Measurements from ENCODE around the gene IPO5. TPM values are rescaled to one million over a fixed set of nuclear protein-coding genes. Genes with fewer than 3 reads are reported as not detected.

IPO5 gene
- total RNA-seq, 1 donor from 2014 or later, result 99.0 TPM

GRCh38 chr13:98055623-98056022 is 102.1 kb downstream of the IPO5 start:
- DNase-seq (ENCODE audit: low read depth in 2 of 2), result no peak

GRCh38 chr13:98056839-98057410 is 103.5 kb downstream of the IPO5 start:
- DNase-seq (ENCODE audit: low read depth in 2 of 2), result no peak

GRCh38 chr13:98059276-98059675 is 105.8 kb downstream of the IPO5 start:
- DNase-seq (ENCODE audit: low read depth in 2 of 2), result no peak

- DNase-seq (ENCODE audit: low read depth in 2 of 2), result no peak
Measured at GRCh38 chr13:98060282-98060681, 106.8 kb downstream of the IPO5 start.

GRCh38 chr13:98065468-98065867 is 112.0 kb downstream of the IPO5 start:
- DNase-seq (ENCODE audit: low read depth in 2 of 2), result no peak

DNA sequence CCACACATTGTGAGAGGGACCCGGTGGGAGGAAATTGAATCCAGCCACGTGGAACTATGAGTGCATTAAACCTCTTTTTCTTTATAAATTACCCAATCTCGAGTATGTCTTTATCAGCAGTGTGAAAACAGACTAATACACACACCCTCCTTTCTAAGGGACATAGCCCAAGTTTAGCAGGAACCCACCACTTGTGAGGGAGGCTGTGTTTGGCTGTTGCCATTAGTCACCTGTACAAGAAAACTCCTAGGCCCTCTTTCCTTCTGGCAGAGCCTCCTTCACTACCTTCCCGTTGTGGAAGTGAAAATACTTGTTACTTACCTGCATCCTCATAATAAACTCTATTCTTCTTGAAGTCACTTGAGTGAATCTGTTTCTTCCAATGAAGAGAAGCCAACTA is 113.2 kb downstream of the IPO5 start:
- DNase-seq (ENCODE audit: low read depth in 2 of 2), result no peak

GRCh38 chr13:98068521-98068920 is 115.0 kb downstream of the IPO5 start:
- DNase-seq (ENCODE audit: low read depth in 2 of 2), result no peak

DNA sequence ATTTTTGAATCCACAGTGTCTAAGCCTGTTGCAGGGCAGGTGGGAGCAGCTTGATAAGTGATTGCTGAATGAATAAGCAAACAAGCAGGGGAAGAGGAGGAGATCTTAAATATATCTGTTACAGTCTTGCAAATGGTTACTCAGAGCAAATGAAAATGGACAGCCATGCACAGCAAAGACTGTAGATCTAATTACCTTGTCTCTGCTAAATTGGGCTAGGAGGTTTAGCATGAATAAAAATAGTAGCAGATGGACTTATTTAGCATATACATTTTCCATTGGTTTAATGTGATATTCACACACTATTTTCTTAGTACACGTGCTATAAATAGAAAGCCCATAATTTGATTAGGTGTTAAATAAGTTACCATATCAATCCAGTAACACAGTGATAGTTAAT is 116.5 kb downstream of the IPO5 start:
- DNase-seq (ENCODE audit: low read depth in 2 of 2), result no peak

GRCh38 chr13:98071316-98071715 is 117.8 kb downstream of the IPO5 start:
- DNase-seq (ENCODE audit: low read depth in 2 of 2), result no peak

GRCh38 chr13:98072476-98072875 is 119.0 kb downstream of the IPO5 start:
- no peak for DNase-seq (ENCODE audit: low read depth in 2 of 2)

Other genes with a start within 250 kb of the IPO5 start
- 9.4 and 14.9 TPM in 2 replicates for gene FARP1, start 189.4 kb downstream of the IPO5 start, total RNA-seq
- not detected in 2 replicates for gene RNF113B, start 223.6 kb downstream of the IPO5 start, total RNA-seq